COLO668 (cell line): ENCODE results near the gene ARHGAP45.
A peak's percentile ranks its signal among the peaks of the same experiment; 100 is the strongest.

ENCODE experiments used
- DNase-seq: peaks from one replicate; lab custom pipeline; 2025; ENCODE audit not compliant: unreplicated experiment; lab: John Stamatoyannopoulos, UW

The ARHGAP45 gene

DNA sequence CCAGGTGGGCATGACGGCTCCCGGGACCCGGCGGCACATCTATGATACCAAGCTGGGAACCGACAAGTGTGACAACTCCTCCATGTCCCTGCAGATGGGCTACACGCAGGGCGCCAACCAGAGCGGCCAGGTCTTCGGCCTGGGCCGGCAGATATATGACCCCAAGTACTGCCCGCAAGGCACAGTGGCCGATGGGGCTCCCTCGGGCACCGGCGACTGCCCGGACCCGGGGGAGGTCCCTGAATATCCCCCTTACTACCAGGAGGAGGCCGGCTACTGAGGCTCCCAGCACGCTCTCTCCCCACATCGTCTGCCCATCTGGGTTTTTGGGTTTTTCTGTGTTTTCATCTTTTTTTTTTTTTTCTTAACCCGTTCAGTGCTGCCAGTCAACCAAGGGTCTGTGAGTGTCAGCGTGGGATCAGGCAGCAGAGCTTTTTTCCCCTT is 29.3 kb upstream of the ARHGAP45 start:
- DNase-seq, result no peak

DNA sequence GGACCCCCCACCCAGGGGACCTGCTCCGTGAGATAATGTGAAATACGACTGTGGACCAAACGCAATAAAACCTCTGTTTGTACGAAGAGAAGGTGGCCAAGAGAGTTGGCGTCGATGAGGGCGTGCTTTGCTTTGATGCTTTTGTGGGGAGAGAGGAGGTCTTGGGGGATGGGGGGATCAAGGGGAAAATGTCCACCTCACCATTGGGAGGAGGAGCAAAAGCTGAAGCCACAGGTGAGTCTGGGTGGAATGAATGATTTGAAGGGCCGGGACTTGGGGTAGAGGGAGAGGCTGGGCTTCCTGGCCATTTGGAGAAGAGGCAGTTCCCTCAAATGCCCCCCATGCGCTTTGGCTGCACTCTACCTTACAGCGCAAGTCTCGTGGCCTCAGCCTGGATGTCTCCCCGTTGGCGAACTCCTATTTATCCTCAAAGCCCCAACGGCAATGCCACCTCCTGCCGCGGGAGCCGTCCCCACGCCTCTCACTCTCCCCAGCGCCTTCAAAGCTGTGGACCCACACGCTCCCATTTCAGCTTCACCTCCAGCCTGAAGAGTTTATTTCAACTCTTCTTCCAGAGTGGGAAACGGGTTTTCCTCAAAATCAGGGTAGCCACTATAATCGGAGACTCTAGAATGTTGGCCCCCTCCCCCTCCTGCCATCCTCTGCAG is 27.9 kb upstream of the ARHGAP45 start:
- no peak for DNase-seq

- DNase-seq, result peak; percentile 98
These were observed 27.1 kb upstream of the ARHGAP45 start, which contains the start of gene ABCA7 for GRCh38 chr19:1039646-1040475. Gene ABCA7, plus strand, starts transcription at chr19:1040107. Its CDS starts 1,255 bp downstream, at chr19:1041362.

- DNase-seq, result peak; percentile 93
These were observed 26.3 kb upstream of the ARHGAP45 start for GRCh38 chr19:1040476-1041271.

- no peak for DNase-seq
These were observed 25.6 kb upstream of the ARHGAP45 start for GRCh38 chr19:1041272-1041834.

GRCh38 chr19:1041835-1042685 is 24.9 kb upstream of the ARHGAP45 start:
- DNase-seq, result no peak

DNA sequence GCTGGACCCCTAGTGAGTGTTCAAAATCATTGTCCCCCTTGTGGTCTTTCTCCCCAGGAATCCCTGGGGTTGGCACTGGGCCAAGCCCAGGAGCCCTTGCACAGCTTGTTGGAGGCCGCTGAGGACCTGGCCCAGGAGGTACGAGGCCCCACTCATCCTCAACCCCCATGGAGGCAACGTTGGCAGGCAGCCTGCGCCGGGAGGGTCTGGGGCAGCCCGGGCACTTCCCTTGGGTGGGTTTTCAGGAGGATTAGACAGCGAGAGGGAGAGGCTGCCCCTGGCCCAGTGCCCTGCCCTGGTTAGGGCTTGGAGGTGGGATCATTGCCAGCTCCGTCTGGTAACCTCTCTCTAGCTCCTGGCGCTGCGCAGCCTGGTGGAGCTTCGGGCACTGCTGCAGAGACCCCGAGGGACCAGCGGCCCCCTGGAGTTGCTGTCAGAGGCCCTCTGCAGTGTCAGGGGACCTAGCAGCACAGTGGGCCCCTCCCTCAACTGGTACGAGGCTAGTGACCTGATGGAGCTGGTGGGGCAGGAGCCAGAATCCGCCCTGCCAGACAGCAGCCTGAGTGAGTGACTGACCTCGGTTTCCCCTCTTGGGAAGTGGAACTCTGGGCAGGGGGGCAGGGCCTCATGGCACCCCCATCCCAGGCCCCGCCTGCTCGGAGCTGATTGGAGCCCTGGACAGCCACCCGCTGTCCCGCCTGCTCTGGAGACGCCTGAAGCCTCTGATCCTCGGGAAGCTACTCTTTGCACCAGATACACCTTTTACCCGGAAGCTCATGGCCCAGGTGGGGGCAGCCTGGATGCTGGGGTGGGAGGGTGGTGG is 24.1 kb upstream of the ARHGAP45 start:
- no peak for DNase-seq

- peak; percentile 70 for DNase-seq
These were observed 21.7 kb upstream of the ARHGAP45 start for GRCh38 chr19:1045247-1045603.

DNA sequence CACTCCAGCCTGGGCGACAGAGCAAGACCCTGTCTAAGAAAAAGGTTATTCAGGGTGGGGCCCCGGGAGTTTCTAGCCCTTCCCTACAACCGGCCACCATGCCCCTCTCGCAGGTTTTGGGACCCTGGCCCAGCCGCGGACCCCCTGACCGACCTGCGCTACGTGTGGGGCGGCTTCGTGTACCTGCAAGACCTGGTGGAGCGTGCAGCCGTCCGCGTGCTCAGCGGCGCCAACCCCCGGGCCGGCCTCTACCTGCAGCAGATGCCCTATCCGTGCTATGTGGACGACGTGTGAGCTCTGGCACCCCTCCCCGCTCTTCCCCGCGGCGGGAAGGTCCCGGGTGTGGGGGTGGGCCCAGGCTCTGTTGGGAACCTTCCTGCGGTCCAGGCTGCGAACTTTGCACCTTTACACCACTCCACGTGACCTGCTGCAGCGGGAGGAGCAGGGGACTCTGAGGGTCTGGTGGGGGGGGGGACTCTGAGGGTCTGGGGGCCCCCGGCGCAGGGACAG is 20.8 kb upstream of the ARHGAP45 start:
- DNase-seq, result no peak

DNA sequence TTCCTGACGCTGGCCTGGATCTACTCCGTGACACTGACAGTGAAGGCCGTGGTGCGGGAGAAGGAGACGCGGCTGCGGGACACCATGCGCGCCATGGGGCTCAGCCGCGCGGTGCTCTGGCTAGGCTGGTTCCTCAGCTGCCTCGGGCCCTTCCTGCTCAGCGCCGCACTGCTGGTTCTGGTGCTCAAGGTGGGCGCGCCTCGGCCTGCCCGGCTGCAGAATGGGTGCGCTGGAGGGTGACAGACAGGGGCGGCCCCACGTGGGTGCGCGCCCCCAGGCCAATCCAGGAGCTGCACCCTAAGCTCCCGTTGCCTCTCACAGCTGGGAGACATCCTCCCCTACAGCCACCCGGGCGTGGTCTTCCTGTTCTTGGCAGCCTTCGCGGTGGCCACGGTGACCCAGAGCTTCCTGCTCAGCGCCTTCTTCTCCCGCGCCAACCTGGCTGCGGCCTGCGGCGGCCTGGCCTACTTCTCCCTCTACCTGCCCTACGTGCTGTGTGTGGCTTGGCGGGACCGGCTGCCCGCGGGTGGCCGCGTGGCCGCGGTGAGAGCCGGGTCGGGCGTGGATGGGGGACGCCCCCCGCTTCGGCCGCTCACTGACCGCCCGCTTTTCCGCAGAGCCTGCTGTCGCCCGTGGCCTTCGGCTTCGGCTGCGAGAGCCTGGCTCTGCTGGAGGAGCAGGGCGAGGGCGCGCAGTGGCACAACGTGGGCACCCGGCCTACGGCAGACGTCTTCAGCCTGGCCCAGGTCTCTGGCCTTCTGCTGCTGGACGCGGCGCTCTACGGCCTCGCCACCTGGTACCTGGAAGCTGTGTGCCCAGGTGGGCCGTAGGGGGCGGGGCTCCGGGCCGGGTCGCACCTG is 19.9 kb upstream of the ARHGAP45 start:
- peak; percentile 58 for DNase-seq

DNA sequence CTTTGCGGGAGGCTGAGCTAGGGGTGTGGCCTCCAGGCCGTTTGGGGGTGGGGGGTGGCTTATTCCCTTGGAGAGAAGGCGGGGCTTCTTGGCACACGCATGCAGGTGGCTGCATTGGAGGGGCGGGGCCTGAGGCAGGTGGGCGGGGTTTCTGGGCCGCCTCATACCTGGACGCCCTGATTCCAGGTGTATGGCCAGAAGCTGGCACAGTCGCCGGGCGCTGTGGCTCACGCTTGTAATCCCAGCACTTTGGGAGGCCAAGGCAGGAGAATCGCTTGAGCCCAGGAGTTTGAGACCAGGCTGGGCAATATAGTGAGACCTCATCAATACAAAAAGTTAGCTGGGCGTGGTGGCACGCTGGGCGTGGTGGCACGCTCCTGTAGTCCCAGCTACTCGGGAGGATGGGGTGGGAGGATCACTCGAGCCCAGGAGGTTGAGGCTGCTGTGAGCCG is 19.2 kb upstream of the ARHGAP45 start:
- peak; percentile 92 for DNase-seq

GRCh38 chr19:1049106-1049505 is 17.9 kb upstream of the ARHGAP45 start:
- no peak for DNase-seq

GRCh38 chr19:1049800-1050199 is 17.2 kb upstream of the ARHGAP45 start:
- no peak for DNase-seq

- DNase-seq, result no peak
These were observed 15.8 kb upstream of the ARHGAP45 start for GRCh38 chr19:1050989-1051788.

DNA sequence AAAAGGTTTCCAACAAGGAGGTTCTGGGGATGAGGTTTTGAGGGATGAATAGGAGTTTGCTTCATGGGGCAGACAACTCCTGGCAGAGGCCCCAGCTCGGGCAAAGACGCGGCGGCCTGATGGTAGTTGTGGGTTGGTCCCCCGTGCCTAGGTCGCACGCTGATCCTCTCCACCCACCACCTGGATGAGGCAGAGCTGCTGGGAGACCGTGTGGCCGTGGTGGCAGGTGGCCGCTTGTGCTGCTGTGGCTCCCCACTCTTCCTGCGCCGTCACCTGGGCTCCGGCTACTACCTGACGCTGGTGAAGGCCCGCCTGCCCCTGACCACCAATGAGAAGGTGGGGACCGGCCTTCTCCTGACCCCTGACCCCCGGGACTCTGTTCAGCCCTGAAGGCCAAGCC is 15.2 kb upstream of the ARHGAP45 start:
- no peak for DNase-seq

GRCh38 chr19:1052349-1052975 is 14.5 kb upstream of the ARHGAP45 start:
- no peak for DNase-seq
